ENCODE data around the gene GYPB. TPM values are rescaled to one million over a fixed set of nuclear protein-coding genes. Genes with fewer than 3 reads are reported as not detected.
"Not testable (repeated sequence)": the region's sequence is repeated elsewhere in the genome, so short reads cannot be mapped to it uniquely, and the experiment has no call there.

The GYPB gene
- total and polyA plus RNA-seq, 2 of the 8 experiments (the other 6 are each of a cell fraction or from before 2014, with no cell fraction given): not detected

GRCh38 chr4:143947493-143947892 is 71.7 kb downstream of the GYPB start:
- H3K56ac ChIP-seq (replicated peaks; ENCODE audit: insufficient read length, low read depth, low read length); H2BK20ac ChIP-seq (ENCODE audit: low read length); H4K8ac ChIP-seq (ENCODE audit: extremely low read depth, insufficient read depth, low read length); CTCF ChIA-PET (ENCODE audit: partially characterized antibody); H3K23ac ChIP-seq (ENCODE audit: insufficient read length); H3K36me3 ChIP-seq (ENCODE audit: control insufficient read depth in 2 of 4, insufficient read depth in 4 of 4, low read length in 3 of 4); DNase-seq (ENCODE audit: low read depth in 1 of 2, low spot score in 2 of 2); H3K4me1 ChIP-seq (replicated peaks in 1 of 4; ENCODE audit: control insufficient read depth in 3 of 4, insufficient read depth in 4 of 4, low read length in 3 of 4); FAIRE-seq; H3K27me3 ChIP-seq (replicated peaks in 1 of 4; ENCODE audit: control insufficient read depth in 3 of 4, extremely low read depth in 1 of 4, insufficient read depth in 3 of 4, low read length in 3 of 4); POLR2A ChIA-PET (ENCODE audit: partially characterized antibody); H3K9me3 ChIP-seq (ENCODE audit: insufficient read depth in 2 of 2, low read depth in 1 of 2, low read length in 1 of 2); H2AK5ac ChIP-seq (ENCODE audit: low read depth, low read length); H2BK12ac ChIP-seq (ENCODE audit: low read depth, low read length); H3K18ac ChIP-seq (ENCODE audit: extremely low read depth, low read length); H4K91ac ChIP-seq (replicated peaks; ENCODE audit: insufficient read length, low read length); H3K4me3 ChIP-seq (ENCODE audit: extremely low read depth in 1 of 4, insufficient read depth in 2 of 4, low read depth in 3 of 4, low read length in 4 of 4); H2BK5ac ChIP-seq (ENCODE audit: low read depth, low read length); H3K79me1 ChIP-seq (ENCODE audit: low read depth, low read length); H4K20me1 ChIP-seq (replicated peaks in 1 of 2; ENCODE audit: control insufficient read depth in 1 of 2, insufficient read depth in 2 of 2, low read length in 2 of 2); H2BK15ac ChIP-seq (ENCODE audit: low read length); H3K9ac ChIP-seq (replicated peaks in 1 of 4; ENCODE audit: extremely low read depth in 1 of 4, low read depth in 3 of 4, low read length in 3 of 4); H4K5ac ChIP-seq (ENCODE audit: insufficient read length, low read depth, low read length); H2BK120ac ChIP-seq (replicated peaks; ENCODE audit: low read depth, low read length); H3K27ac ChIP-seq (ENCODE audit: low read depth, low read length); H3K14ac ChIP-seq (ENCODE audit: insufficient read length); H3K23me2 ChIP-seq (ENCODE audit: low read depth, low read length); H2AFZ ChIP-seq (ENCODE audit: low read length); H3K4ac ChIP-seq (replicated peaks; ENCODE audit: insufficient read length, low read depth, low read length); H3K79me2 ChIP-seq (ENCODE audit: control insufficient read depth in 1 of 2, insufficient read depth in 2 of 2, low read length in 2 of 2); H3K4me2 ChIP-seq (ENCODE audit: insufficient read depth in 1 of 2, low read depth in 2 of 2, low read length in 2 of 2): not testable (repeated sequence)
- WGBS, 2 experiments (ENCODE audit: extremely low coverage in 1 of 2, insufficient coverage in 1 of 2, insufficient read length in 1 of 2, insufficient replicate concordance in 2 of 2, low coverage in 1 of 2, low lambda C conversion rate in 2 of 2, missing lambda C conversion rate in 1 of 2): 67% methylated on average over 1 of the region's 1 CpG; no CpG with 5 or more reads in 1 of the 2 experiments

Other genes starting within 250 kb of the GYPB start
- not detected in 2 replicates for gene GYPE, start 113.8 kb downstream of the GYPB start, total RNA-seq (2021; fragmentation: NEBNext Ultra II Directional; extraction: Animal tissue kit (Norgen Biotek cat#: 25700))
- gene GYPE, start 113.8 kb downstream of the GYPB start, polyA plus RNA-seq (2011; rRNA removed): not detected in 2 replicates
- gene GYPA, start 121.3 kb upstream of the GYPB start, total RNA-seq (2021; fragmentation: NEBNext Ultra II Directional; extraction: Animal tissue kit (Norgen Biotek cat#: 25700)): not detected in 2 replicates
- gene GYPA, start 121.3 kb upstream of the GYPB start, polyA plus RNA-seq (2011; rRNA removed): not detected in 2 replicates

All from H1 (cell line).